ENCODE data around the gene MAK.
"Not testable (repeated sequence)": the region's sequence is repeated elsewhere in the genome, so short reads cannot be mapped to it uniquely, and the experiment has no call there.

The MAK gene

DNA sequence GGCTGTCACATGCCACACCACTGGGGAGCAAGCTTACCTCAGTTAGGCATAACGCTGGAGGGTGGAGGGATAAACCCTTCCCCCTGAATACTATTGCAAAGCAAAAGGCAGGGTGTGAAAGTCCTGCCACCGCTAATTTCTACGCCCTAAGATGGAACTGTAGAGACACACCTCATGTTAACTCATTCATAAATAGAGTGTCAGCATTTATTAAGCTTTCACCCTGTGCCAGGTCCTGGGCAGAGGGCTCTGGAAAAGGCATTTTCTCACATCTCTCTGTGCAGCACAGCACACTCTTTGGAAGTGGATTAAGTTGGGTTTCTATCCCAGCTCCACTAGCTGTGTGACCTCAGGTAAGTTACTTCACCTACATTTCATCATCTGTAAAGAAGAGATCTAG is 68.9 kb downstream of the MAK start:
- DNase-seq, result no peak

DNA sequence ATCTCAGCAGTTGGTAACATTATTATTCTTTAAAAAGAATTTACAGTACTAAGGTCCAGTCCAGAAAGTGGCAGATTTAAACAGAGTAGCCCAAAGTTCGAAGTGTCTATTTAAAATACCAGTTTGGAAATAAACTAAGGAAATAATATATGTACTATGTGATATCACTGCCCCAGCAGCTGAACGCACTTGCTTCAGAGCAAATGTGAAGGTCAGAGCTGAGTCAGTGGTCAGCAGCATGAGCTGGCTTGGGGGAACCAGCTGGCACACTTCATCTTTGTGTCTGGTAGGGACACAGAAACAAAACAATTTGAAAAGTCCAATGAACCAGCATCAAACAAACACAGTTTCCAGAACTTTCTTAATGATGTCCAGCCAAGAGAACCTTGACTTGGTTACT is 75.3 kb downstream of the MAK start:
- no peak for DNase-seq

DNA sequence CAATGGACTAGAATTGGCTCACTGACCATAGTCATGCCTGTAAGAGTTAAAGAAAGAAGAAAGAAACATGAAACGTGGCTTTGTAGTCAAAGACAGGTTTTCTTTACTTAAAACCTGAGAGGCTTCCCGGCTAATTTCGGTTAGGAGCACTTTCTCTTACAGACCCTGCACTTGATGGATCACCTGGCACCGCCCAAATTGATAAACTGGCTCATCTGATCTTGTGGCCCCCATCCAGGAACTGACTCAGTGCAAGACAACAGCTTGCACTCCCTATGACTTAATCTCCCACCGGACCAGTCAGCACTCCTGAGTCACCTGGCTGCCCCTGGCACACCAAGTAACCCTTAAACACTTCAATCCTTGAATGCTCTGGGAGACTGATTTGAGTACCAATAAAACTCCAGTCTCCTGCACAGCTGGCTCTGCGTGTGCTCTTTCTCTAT is 78.4 kb downstream of the MAK start:
- DNase-seq, result peak; percentile 79 to 85

DNA sequence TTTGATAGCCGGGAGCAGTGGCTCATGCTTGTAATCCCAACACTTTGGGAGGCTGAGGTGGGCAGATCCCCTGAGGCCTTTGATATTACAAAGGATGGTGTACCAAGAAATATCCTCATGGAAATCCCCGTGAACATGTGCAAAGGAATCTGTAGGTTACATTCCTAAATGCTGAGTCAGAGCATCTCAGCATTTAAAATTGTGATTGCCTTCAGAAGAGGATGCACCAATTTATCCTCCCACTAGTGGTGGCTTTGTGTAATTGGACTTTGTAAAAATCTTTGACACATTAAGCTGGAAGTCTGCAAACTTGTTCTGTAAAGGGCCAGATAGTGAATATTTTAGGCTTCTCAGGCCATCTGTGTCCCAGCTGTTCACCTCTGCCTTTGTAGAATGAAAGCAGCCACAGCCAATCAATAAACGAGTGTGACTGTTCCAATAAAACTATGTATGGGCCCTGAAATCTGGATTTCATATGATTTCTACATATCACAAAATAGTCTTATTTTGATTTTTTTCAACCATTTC is 79.0 kb downstream of the MAK start:
- DNase-seq, result peak; percentile 95 to 98

DNA sequence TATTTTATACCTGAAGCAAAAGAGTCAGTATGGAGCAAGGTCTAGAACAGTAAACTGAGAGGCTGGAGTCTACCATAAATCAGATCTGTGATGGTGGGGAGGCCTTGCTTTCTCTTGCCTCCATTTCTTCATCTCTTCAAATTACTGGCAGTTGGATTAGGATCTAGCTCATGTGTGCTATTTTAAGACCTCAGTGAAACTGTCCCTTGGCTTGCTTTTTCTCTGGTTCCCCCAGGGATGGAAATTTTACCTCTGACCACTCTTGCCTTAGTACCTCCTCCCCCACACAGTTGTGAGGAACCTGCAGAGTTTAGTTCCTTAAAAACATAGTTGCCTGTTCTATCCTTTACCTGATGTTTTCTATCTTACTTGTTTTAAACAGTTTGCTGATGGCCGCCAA is 82.3 kb downstream of the MAK start:
- no peak for DNase-seq

DNA sequence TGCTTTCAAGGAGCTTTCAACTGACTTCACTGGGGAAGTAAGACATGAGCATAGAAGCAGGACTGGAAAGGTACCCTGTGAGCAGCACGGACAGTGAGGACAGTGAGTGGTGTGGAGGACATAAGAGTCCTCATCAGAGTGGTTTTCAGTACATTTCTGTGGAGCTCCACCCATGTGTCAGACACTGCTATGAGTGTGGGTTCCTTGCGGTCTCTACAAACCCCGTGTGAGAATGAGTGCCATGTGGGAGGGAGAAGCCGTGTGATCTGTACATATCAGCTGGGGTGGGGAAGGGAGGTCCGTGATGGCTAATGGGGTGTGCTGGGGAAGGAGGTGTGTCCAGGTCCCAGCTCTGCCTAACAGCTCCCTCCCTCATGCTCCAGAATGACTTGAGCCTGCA is 86.6 kb downstream of the MAK start:
- DNase-seq, result not testable (repeated sequence)

DNA sequence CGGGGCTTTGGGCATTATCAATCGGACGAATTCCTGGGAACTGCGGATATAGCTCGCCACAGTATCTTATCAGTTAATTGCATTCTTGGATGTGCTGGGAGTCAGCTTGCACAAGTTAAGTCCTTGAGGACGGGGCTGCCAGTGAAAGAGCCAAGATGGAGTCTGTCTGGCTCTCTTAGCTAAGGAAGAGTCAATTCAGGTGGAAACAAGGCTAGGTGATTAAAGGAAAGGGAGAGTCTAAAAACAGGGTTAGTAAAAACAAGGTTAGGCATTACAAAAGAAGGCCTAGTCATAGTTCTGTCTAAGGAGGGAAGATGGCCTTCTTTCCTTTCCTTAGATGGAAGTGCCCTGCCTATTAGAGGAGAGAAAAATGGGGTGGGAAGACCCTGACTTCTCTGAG is 87.8 kb downstream of the MAK start:
- DNase-seq, result not testable (repeated sequence)

DNA sequence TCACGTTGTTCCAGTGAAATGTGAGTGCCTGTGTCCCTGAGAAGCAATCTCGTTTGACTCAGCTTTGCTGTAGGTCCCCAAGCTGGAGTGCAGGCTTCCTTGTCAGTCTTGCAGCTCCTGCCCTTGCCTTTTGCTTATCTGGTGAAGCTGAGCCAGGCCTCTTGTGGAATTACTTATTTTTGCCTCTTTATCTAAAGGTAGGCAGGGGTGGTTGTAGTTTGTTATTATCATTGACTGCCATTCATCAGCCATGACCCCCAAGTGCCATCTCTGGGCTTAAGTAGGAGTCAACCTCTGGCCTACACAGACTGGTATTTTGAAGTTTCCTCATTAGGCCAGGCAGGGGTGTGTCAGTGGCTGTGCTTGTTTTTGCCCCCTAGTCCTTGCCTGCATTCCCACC is 88.6 kb downstream of the MAK start:
- DNase-seq, result no peak

DNA sequence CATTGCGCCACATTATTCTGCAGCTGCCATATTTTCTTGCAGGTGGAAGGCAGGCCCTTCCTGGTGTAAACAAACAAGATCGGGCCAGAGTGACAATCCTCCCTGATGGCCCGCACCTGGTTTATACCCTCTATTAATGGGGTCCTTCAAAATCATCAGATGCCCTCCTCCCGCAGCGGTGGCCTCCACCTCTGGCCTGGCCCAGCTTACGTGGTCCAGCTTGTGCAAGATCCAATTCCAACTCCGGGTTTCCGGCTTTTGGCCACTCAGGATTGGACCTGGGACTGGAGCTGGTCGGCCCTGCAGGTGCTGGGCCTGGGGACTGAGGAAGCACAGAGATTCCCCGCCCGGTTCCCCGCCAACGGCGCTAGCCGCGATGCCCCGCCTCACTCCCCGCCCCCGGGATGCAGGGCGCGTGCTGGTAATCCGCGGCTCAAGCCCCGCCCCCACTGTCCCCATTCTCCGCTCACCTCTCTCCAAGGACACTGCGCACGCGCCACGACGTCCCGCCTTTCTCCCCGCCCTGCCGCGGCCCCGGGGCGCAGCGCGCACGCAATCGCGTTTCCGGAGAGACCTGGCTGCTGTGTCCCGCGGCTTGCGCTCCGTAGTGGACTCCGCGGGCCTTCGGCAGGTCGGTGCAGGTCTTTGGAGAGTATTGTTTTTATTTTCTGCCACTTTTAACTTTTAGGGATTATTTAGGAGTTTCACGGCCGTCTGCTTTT is 90.9 kb downstream of the MAK start, which contains the start of gene TMEM14B:
TMEM14B (plus strand) TSS at position 555 of the 722 bp plus-strand sequence. CDS start 1,441 bp downstream, outside the sequence.
- DNase-seq, result peak; percentile 90 to 97

DNA sequence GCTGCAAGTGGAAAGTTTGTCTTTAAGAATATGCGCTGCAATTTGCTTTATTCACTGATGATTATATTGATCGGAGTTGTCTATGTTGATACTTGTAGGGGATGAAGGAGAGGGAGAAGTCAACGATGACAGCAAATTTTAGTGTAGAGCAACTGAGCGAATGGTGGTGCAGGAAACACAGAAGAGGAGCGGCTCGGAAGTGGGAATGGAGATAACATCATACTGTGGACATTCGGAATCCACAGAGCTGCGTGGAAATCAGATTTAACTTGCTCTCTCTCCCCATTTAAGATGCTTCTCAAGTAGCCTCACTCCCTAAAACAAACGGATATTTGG is 91.5 kb downstream of the MAK start:
- no peak for DNase-seq

DNA sequence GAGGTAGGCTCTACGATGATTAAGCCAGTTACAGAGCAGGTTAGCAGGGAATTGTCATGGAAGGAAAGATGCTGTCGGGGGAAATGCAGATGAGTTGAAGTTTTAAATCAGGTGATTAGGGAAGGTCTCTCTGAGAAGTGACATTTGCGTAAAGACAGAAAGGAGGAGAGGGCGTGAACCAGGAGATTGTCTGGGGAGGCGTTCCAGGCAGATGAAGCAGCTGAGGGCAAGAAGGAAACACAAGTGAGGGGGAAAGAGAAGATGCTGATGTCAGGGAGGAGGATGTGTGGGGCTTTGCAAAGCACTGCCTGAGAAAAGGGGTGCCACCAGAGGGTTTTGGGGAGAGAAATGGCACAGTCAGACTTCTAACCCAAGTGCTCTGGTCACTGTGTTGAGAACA is 93.2 kb downstream of the MAK start:
- DNase-seq, result no peak

DNA sequence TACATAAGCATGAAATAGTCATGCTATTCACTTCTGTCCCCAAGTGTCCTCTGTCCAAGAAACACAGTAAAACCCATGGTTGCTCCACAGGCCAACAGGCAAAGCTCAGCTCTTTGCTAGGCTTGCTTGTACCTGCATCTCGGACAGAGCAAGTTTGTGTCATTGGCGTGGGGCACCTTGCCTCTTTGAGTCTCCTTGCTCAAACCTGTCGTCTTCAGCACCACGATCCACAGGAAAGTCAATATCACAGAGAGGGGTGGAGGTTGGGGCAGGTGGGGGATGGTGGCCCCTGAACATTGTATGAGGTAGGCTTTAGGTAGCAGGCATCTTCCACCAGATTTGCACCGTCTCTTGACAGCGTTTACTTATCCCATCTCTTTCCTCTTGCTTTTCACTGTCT is 94.8 kb downstream of the MAK start:
- no peak for DNase-seq

DNA sequence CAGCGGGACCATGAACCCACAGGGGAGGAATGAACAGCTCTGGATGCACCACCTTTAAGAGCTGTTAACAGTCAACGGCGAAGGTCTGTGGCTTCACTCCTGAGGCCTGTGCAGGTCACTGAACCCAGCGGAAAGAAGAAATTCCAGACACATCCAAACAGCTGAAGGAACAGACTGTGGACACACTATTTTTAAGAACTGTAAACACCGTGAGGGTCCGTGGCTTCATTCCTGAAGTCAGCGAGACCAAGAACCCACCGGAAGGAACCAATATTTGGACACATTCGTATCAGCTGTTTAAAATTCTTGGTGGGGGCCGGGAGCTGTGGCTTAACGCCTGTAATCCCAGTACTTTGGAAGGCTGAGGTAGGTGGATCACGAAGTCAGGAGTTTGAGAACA is 96.1 kb downstream of the MAK start:
- no peak for DNase-seq

DNA sequence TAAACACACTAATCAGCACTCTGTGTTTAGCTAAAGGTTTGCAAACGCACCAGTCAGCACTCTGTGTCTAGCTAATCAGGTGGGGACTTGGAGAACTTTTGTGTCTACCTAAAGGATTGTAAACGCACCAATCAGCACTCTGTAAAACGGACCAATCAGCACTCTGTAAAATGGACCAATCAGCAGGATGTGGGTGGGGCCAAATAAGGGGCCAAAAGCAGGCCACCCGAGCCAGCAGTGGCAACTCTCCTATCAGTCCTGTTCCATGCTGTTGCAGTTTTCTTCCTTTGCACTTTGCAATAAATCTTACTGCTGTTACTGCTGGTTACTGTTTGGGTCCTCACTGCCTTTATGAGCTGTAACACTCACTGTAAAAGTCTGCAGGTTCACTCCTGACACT is 96.7 kb downstream of the MAK start:
- DNase-seq, result not testable (repeated sequence)

DNA sequence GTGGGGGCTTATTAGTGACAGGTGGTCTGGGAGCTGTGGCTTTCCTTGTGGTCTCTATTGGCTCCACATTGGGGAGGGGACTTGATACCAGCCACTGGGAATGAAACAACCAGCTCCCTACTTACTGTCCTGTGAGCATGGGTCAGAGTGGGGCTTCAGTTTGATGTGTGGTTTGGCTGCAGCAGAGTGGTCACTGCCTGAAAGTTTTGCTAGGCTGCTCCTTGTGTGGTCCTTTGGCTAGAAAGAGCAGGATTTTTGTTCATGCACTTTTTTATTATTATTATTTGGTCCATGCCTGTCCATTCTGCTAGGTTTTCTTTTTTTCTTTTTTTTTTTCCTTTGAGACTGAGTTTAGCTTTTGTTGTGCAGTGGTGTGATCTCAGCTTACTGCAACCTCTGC is 98.3 kb downstream of the MAK start:
- no peak for DNase-seq

DNA sequence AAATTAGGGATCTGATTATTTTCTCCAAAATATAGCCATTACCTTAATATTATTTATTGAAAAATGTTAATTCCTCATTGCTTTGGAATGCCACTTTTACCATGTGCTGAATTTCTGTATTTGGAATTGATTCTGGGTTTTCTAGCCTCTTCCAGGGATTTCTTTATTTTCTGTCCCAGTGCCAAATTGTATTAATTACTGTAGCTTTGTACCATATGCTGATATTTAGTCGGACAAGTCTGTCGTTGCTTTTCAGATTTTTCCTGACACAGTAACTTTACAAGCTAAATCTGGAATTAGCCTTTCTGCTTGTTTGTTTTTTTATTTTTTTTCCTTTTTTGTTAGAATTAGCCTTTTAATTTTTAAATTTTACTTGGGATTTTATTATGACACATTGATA is 101.6 kb downstream of the MAK start:
- DNase-seq, result no peak

DNA sequence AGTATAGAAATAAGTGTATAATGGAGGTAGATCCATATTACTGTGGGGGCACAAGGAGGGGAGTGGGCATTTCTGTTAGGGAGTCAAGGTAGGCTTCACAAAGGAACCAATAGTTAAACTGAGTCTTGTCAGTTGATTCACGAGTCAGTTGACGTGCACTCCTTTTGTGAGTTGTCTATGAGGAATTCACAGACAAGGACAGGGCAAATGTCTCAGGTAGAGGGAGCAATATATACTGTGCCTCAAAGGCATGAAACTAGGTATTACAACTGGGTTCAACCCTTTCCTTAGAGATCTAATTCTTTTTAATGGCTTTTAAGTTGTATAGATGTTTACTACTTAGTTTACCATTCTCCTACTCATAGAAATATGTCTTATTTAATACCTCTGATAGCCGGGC is 104.5 kb downstream of the MAK start:
- DNase-seq, result no peak

DNA sequence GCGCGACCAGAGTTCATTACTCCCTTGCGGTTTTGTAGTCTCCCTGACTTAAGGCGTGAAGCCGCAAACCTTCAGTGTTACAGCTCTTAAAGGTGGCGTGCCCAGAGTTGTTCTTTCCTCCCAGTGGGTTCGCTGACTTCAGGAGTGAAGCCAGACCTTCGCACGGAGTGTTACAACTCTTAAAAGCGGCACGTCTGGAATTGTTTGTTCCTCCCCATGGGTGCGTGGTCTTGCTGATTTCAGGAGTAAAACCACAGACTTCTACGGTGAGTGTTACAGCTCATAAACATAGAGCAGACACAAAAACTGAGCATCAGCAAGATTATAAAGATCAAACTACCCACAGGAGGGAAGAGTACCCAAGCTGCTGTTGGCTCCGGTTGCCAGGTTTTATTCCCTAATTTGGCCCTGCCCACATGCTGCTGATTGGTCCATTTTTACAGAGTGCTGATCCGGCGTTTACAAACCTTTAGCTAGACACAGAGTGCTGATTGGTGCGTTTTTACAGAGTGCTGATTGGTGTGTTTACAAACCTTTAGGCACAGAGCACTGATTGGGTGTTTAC is 105.1 kb downstream of the MAK start:
- peak in 1 of 2 experiments; percentile 19 for DNase-seq

DNA sequence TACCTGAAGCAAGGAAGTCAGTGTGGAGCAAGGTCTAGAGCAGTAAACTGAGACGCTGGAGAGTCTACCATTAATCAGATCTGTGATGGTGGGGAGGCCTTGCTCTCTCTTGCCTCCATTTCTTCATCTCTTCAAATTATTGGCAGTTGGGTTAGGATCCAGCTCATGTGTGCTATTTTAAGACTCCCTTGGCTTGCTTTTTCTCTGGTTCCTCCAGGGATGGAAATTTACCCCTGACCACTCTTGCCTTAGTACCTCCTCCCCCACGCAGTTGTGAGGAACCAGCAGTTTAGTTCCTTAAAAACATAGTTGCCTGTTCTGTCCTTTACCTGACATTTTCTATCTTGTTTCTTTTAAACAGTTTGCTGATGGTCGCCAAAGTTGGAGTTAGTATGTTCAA is 108.1 kb downstream of the MAK start:
- no peak for DNase-seq

DNA sequence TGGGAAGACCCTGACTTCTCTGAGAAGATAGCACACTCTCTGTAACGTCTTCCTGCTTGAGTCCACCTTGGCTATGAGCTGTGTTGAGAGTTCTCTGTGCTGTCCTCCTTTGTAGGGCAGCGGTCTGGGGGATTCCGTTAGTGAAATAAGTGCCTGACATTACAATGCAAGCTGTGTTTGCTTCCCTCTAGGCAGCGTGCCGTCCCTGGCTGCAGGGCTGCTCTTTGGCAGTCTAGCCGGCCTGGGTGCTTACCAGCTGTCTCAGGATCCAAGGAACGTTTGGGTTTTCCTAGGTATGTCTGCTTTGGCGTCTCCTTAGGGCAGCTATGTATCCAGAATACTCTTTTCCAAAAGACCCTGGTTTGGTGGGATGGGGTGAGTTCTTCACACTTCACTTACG is 112.6 kb downstream of the MAK start:
- no peak for DNase-seq

DNA sequence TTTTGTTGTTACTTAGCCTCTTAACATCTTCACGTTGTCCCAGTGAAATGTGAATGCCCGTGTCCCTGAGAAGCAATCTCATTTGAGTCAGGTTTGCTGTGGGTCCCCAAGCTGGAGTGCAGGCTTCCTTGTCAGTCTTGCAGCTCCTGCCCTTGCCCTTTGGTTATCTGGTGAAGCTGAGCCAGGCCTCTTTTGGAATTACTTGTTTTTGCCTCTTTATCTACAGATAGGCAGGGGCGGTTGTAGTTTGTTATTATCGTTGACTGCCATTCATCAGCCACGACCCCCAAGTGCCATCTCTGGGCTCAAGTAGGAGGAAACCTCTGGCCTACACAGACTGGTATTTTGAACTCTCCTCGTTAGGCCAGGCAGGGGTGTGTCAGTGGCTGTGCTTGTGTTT is 113.3 kb downstream of the MAK start:
- no peak for DNase-seq

DNA sequence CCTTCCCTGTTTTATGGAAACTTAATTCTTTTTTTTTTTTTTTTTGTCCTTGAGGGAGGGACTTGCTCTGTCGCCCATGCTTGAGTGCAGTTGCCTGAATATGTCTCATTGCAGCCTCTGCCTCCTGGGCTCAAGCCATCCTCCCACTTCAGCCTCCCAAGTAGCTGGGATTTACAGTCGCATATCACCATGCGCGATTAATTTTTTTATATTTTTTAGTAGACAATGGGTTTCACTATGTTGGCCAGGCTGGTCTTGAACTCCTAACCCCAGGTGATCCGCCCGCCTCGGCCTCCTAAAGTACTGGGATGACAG is 114.8 kb downstream of the MAK start:
- no peak for DNase-seq

DNA sequence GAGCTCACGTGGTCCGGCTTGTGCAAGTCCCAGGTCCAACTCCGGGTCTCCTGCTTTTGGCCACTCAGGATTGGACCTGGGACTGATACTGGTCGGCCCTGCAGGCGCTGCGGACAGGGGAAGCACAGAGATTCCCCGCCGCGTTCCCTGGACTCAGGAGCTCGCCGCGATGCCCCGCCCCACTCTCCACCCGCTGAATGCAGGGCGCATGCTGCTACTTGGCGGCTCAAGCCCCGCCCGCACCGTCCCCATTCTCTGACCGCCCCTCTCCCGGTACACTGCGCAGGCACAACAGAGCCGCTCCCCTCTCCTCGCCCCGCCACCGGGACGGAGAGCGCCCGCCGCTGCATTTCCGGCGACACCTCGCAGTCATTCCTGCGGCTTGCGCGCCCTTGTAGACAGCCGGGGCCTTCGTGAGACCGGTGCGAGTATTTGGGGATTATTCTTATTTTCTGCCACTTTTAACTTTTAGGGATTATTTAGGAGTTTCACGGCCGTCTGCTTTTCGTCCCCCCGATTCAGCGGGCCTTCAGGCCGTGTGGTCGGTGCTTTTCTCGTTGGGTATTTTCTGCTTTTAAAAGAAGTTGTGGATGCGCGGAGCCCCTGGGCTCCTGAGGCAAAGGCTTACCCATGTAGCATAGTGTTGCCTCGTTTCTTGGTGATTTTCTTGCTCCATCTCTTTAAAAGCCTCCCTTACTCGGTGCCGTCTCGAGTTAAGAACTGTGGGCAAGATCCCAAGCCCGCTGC is 115.3 kb downstream of the MAK start, which contains the start of gene TMEM14C:
TMEM14C (plus strand) TSS at position 251 of the 747 bp plus-strand sequence. CDS start 1,544 bp downstream, outside the sequence.
- DNase-seq, result peak; percentile 95 to 98

DNA sequence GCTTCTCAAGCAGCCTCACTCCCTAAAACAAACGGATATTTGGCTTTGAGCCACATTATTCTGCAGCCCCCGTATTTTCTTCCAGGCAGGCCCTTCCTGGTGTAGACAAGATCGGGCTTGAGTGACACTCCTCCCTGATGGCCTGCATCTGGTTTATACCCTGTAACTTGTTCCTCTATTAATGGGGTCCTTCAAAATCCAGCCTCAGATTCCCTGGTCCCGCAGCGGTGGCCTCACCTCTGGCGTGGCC is 115.8 kb downstream of the MAK start:
- no peak for DNase-seq
